OCI-LY7 (cell line): ENCODE results near the gene C2orf49. TPM values are rescaled to one million over a fixed set of nuclear protein-coding genes. Genes with fewer than 3 reads are reported as not detected.

ENCODE experiments used
- BruUV-seq: library from RNA; stranded (reverse); fragments of 400-500 nt; replicated peaks from 2 replicates; lab custom pipeline; 2021; lab: Mats Ljungman, UMichigan
- CTCF ChIA-PET: fragments of 300-600 bp; sonication (Branson Sonifier 250); formaldehyde crosslinking; loops from one replicate; lab custom pipeline; 2022; ENCODE audit warnings: antibody characterized with exemption; ENCODE audit not compliant: unreplicated experiment; lab: Charles Lee
- POLR2A ChIA-PET: fragments of 300-600 bp; sonication (Branson Sonifier 250); formaldehyde crosslinking; loops from one replicate; lab custom pipeline; 2022; ENCODE audit warnings: antibody characterized with exemption; lab: Charles Lee
- DNase-seq: peaks from one replicate; pipeline ENCODE4 v3.0.0-alpha.2; 2015; ENCODE audit warnings: low spot score
- H2AFZ ChIP-seq: fragments of 200-600 bp; sonication (generic), shearing (Covaris generic); 2 replicates; pipeline ENCODE4 v1.6.1; 2014; ENCODE audit warnings: mild to moderate bottlenecking, antibody characterized with exemption, low read length, moderate library complexity
- H3K27ac ChIP-seq: fragments of 200-600 bp; sonication (generic); 2 replicates; pipeline ENCODE4 v1.5.1; 2014; ENCODE audit warnings: mixed run types, low read depth, mild to moderate bottlenecking, moderate library complexity, low read length, inconsistent platforms; ENCODE audit not compliant: poor library complexity, severe bottlenecking
- H3K36me3 ChIP-seq: fragments of 200-600 bp; sonication (generic); 2 replicates; pipeline ENCODE4 v1.6.1; 2014; ENCODE audit warnings: mild to moderate bottlenecking, antibody characterized with exemption, low read length, moderate library complexity, mixed read lengths; ENCODE audit not compliant: insufficient read depth
- H3K4me1 ChIP-seq: fragments of 200-600 bp; sonication (generic); 2 replicates; pipeline ENCODE4 v1.5.1; 2014; ENCODE audit warnings: mild to moderate bottlenecking, low read length; ENCODE audit not compliant: insufficient read depth, poor library complexity, severe bottlenecking
- H3K4me2 ChIP-seq: fragments of 200-600 bp; sonication (generic); 2 replicates; pipeline ENCODE4 v1.6.1; 2014; ENCODE audit warnings: mild to moderate bottlenecking, low read length
- H3K4me3 ChIP-seq: fragments of 200-600 bp; sonication (generic); 2 replicates; pipeline ENCODE4 v1.5.1; 2014; ENCODE audit warnings: mild to moderate bottlenecking, low read depth, low read length; ENCODE audit not compliant: poor library complexity, severe bottlenecking
- H3K79me2 ChIP-seq: fragments of 200-600 bp; sonication (generic); 2 replicates; pipeline ENCODE4 v1.6.1; 2016; ENCODE audit warnings: low read depth, mild to moderate bottlenecking, low read length, moderate library complexity, mixed read lengths; ENCODE audit not compliant: insufficient read depth
- H3K9me2 ChIP-seq: fragments of 200-600 bp; sonication (generic); 2 replicates; pipeline ENCODE4 v1.6.1; 2016; ENCODE audit warnings: mild to moderate bottlenecking, low read length, mixed read lengths; ENCODE audit not compliant: insufficient read depth
- H3K9me3 ChIP-seq: fragments of 200-600 bp; sonication (generic); 2 replicates; pipeline ENCODE4 v1.6.1; 2014; ENCODE audit warnings: mild to moderate bottlenecking, mixed run types, low read length, mixed read lengths
- H4K20me1 ChIP-seq: fragments of 200-600 bp; sonication (generic); 2 replicates; pipeline ENCODE4 v1.6.1; 2014; ENCODE audit warnings: mild to moderate bottlenecking, antibody characterized with exemption, low read length, moderate library complexity, mixed read lengths; ENCODE audit not compliant: insufficient read depth
- CTCF ChIP-seq: fragments of 200-600 bp; sonication (generic); conservative IDR thresholded peaks from 2 replicates; pipeline ENCODE4 v1.5.1; 2014; ENCODE audit warnings: mild to moderate bottlenecking, antibody characterized with exemption, low read length, moderate library complexity, mixed read lengths
- EZH2phosphoT487 ChIP-seq: fragments of 200-600 bp; sonication (generic); IDR thresholded peaks from 2 replicates; pipeline ENCODE4 v1.6.1; 2018; ENCODE audit warnings: low read depth, borderline replicate concordance, mild to moderate bottlenecking, mixed run types, antibody characterized with exemption, low read length, moderate library complexity, mixed read lengths
- intact Hi-C: fragments of 100-400 bp; cut with micrococcal nuclease; formaldehyde crosslinking; loops from one replicate; pipeline ENCODE4 v1.10.0; 2022; ENCODE audit not compliant: unreplicated experiment
- total RNA-seq, 2 experiments: library from RNA; depleted of rRNA in 1 of 2; stranded (reverse); fragments of >200 nt in 1 of 2; shearing (Covaris generic) in 1 of 2; gene quantifications; 2 replicates each; pipeline ENCODE4 v1.2.3, GENCODE V29; 2014 to 2022

The C2orf49 gene
- total RNA-seq, 2 experiments from 2014 or later, result 11.8 to 17.0 TPM

- Histone ChIP-seq H3K27ac (no peak overlapping the region), H3K4me1 (no peaks in the 10 kb centered on the region), H2AFZ (no peak overlapping the region), H3K4me2 (no peak overlapping the region), H3K4me3 (no peak overlapping the region), H4K20me1 (no peaks in the 10 kb centered on the region), H3K79me2 (no peaks in the 10 kb centered on the region), H3K9me2 (no peaks in the 10 kb centered on the region), H3K36me3 (peaks cover 92% of the 10 kb centered on the region), H3K9me3 (no peaks in the 10 kb centered on the region)
- no peak for DNase-seq
- no peak for TF ChIP-seq EZH2phosphoT487
- TF ChIP-seq CTCF, result no peak
- no TSS peak for BruUV-seq
- intact Hi-C loops, result no loop called here
- CTCF ChIA-PET, result no interaction called here
- POLR2A ChIA-PET, result interaction anchor here (0.6 kb wide), 1 partner anchor 1172 kb away, joined by 9 read pairs; no protein-coding TSS in a partner anchor
Observed at GRCh38 chr2:105288133-105288532, 49.2 kb upstream of the C2orf49 start.

GRCh38 chr2:105290981-105291660 lies 46.2 kb upstream of the C2orf49 start:
- Histone ChIP-seq H3K27ac (no peak overlapping the region), H4K20me1 (no peaks in the 10 kb centered on the region), H3K4me3 (no peak overlapping the region), H3K4me1 (no peaks in the 10 kb centered on the region), H3K79me2 (no peaks in the 10 kb centered on the region), H2AFZ (no peak overlapping the region), H3K4me2 (no peak overlapping the region), H3K36me3 (peaks cover 91% of the 10 kb centered on the region), H3K9me3 (no peaks in the 10 kb centered on the region), H3K9me2 (no peaks in the 10 kb centered on the region)
- DNase-seq, result no peak
- no TSS peak for BruUV-seq
- TF ChIP-seq CTCF (no peak), EZH2phosphoT487 (no peak)
- POLR2A ChIA-PET, result no interaction called here
- CTCF ChIA-PET, result no interaction called here
- intact Hi-C loops, result no loop called here

- H3K4me2 ChIP-seq, result no peak overlapping the region
- intact Hi-C loops, result no loop called here
- peaks cover 87% of the 10 kb centered on the region for H3K36me3 ChIP-seq
- TF ChIP-seq CTCF (no peak), EZH2phosphoT487 (no peak)
- H3K27ac ChIP-seq, result no peak overlapping the region
- ChIA-PET CTCF (no interaction called here), POLR2A (no interaction called here)
- no peaks in the 10 kb centered on the region for H3K4me1 ChIP-seq
- H3K79me2 ChIP-seq, result no peaks in the 10 kb centered on the region
- H3K4me3 ChIP-seq, result no peak overlapping the region
- BruUV-seq, result TSS peak; percentile 31
- H3K9me2 ChIP-seq, result no peaks in the 10 kb centered on the region
- DNase-seq, result no peak
- H4K20me1 ChIP-seq, result no peaks in the 10 kb centered on the region
- H3K9me3 ChIP-seq, result no peaks in the 10 kb centered on the region
- H2AFZ ChIP-seq, result no peak overlapping the region
Observed at GRCh38 chr2:105291981-105292380, 45.4 kb upstream of the C2orf49 start.
